GM12878 (cell line): ENCODE results near the gene STEAP3.

Source experiments
- CTCF ChIP-seq, 3 experiments: IDR thresholded peaks in 2 of 3; conservative IDR thresholded peaks in 1 of 3; 2 replicates each; pipeline ENCODE4 v1.5.1; 2011; ENCODE audit warnings: low read depth in 3 of 3, low read length in 3 of 3, mild to moderate bottlenecking in 3 of 3, control low read depth in 2 of 3, moderate library complexity in 2 of 3, inconsistent platforms in 1 of 3, mixed read lengths in 1 of 3; ENCODE audit not compliant: control insufficient read depth in 2 of 3, insufficient read depth in 1 of 3; ENCODE audit errors: extremely low read depth in 1 of 3
- MXI1 ChIP-seq: fragments of 150-350 bp; IDR thresholded peaks from 2 replicates; pipeline ENCODE4 v1.6.1; 2011; ENCODE audit warnings: low read depth, mild to moderate bottlenecking, inconsistent platforms, low read length, improper control_type of control experiment
- TCF7 ChIP-seq: IDR thresholded peaks from 2 replicates; pipeline ENCODE4 v1.6.1; 2014; ENCODE audit warnings: antibody characterized with exemption, borderline replicate concordance

GRCh38 chr2:119221609-119222008 lies 2.0 kb upstream of the STEAP3 start:
- no peak for TF ChIP-seq CTCF (IDR thresholded peaks at IDR 0.05 in 2 of 3, conservative IDR thresholded peaks at IDR 0.05 in 1 of 3; ENCODE audit: control insufficient read depth in 2 of 3, extremely low read depth in 1 of 3, insufficient read depth in 1 of 3, low read depth in 3 of 3, low read length in 3 of 3)
- no peak for TF ChIP-seq MXI1
- no peak for TF ChIP-seq TCF7
